ENCODE measurements around the gene NPTX1.

Gene NPTX1

DNA sequence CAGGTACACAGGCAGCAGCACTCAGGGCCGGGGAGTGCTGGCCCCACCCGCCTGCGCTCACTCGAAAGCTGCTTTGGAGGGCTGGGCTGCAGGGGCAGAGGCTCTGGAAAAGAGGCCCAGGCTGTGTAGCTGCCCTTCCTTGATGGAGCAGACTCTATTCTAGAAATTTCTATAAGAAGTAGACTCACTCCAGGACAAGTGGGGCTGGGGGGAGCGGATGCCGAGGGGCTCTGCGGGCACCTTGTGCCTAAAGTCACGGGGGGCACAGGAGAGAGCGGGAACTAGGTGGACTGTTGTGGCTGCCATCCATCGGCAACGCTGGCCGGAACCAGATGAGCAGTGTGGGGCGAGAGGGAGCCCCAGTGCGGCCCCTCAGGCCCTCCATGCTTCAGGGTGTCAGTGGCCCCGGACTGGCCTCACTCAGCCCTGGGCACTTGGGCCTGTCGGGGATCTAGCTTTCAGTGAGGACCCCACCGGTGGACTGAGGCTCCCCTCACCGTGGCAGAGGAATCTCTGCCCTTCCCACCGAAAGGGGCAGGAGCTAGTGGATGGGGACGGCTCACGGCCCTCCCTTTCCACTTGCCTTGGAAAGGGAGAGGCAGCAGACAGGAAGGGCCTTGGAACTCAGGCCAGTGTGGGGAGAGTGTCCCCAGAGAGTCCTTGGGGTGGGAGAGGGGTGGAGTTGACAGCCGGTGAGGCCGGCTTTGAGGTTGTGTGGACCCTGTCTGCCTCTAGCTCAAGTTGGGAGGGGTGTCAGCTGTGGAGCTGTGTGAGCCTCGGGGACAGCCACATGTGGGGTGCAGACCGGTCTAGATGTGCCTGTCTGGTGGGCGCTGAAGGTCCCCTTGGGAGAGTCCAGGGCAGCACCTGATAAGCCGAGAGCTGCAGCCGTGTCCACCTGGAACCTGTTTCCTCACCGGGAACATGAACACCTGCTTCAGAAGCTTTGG lies 44.9 kb downstream of the NPTX1 start:
- peaks cover 0 to 4% of the 10 kb centered on the region in 2 donors for H3K9me3 Mint-ChIP-seq
- DNase-seq (no peak), ATAC-seq (replicated peaks) (no peak)
- H3K36me3 Mint-ChIP-seq, result peaks cover 5 to 14% of the 10 kb centered on the region in 2 donors
- no peak overlapping the region for H3K4me3 Mint-ChIP-seq
- no peaks in the 10 kb centered on the region for H3K27me3 Mint-ChIP-seq
- H3K4me1 Mint-ChIP-seq, result peaks cover 5 to 9% of the 10 kb centered on the region in 2 donors
- peak overlapping the region; percentile 25 for H3K27ac Mint-ChIP-seq

DNA sequence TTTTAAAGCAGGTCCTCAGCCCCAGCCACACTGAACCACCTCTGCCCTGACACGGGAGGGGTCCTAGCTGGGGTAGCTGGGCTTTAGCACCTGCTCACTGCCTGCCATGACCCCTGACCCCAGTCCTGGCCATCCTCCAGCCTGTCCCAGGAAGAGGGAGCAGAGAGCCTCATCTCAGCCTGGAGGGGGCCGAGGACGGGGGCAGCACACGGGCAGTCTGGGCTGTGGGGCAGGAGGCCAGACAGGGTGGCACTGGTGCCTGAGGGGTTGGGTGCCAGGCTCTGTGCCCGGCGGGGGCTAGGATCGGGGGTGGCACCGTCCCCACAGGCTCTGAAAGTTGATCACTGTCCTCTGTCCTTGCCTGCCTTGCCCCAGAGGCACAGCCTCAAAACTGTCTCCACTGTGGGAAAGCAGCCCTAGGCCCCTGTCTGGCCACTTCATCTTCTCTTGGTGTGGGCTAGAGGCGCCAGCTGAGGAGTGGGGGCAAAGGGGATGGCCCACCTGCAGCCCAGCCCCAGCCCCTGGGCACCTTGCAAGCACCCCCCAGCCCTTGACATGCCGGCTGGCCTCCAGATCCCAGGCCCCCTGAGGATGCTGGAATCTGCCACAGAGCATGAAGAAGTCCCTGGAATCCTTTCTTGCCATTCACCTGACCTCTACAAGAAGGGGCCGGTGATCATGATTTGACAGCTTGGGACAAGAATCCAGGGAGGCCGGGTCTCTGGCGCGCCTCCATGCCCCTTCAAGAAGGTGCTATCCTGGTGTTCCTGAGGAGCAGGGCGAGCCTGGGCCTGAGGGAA lies 45.8 kb downstream of the NPTX1 start:
- Mint-ChIP-seq H3K27ac (no peak overlapping the region), H3K4me3 (no peak overlapping the region), H3K36me3 (peaks cover 1 to 8% of the 10 kb centered on the region in 2 donors), H3K9me3 (no peaks in the 10 kb centered on the region), H3K27me3 (no peaks in the 10 kb centered on the region), H3K4me1 (peaks cover 10 to 17% of the 10 kb centered on the region in 2 donors)
- DNase-seq (no peak), ATAC-seq (replicated peaks) (no peak)

DNA sequence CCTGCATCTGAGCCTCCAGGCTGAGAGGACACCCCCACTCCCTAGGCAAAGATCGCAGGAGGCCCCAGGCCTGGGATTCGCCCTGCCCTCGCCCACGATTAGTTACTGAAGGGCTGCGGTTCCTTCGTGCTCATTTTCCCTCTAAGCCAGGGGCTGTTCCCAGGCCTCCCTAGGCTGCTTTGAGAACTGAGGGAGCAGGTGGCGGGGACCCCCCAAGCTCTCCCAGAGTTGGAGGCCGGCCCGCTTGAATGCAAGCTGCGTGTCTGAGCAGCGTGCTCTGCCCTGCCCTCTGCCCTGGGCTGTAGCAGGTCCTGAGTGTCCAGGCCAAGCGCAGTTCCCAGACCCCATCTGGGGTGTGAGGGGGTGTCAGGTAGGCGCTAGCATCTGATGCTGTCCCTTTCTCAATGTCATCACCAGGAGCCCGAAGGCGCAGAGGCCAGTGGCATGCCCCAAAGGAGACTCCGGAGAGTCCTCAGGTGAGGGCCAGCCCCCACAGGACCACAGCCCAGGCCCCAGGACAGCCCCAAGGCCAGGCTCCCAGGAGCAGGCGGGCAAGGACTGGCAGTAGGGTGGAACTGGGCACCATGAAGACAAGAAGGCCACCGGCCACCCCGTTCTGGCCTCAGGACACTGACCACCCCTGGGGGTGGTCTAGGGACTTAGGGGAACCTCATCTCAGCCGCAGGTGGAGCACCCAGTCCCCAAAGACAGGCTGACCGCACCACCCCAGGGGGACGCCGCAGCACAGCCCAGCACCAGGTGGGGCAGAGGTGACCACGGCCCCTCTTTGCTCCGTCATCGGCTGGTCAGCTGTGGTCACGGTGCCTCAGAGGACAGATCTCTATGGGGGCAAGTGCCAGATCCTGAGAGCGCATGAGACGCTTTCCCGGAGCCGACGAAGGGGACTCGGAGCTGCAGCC lies 46.8 kb downstream of the NPTX1 start:
- H3K27ac Mint-ChIP-seq, result no peak overlapping the region
- no peaks in the 10 kb centered on the region for H3K27me3 Mint-ChIP-seq
- ATAC-seq (replicated peaks), result no peak
- no peak for DNase-seq
- peaks cover 18 to 28% of the 10 kb centered on the region in 2 donors for H3K4me1 Mint-ChIP-seq
- H3K36me3 Mint-ChIP-seq, result peaks cover 1 to 8% of the 10 kb centered on the region in 2 donors
- H3K9me3 Mint-ChIP-seq, result no peaks in the 10 kb centered on the region
- H3K4me3 Mint-ChIP-seq, result no peak overlapping the region

DNA sequence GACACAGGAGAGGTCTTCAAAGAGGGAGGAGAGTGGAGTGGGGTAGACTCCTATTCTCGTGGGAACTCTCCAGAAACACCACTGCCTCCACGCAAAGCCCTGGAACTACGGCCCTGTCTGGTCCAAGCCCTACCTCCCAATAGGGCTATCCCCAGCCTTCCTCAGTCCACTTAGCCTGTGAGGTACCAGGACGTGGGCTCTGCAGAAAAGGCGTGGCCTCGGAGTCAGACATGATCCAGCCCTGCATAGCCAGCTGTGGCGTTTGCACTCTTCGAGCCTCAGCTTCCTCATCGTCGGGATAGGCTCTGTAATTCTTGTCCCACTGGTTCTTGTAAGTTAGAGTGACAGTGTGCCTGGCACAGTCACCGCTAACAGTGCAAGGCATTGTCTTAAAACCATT lies 47.6 kb downstream of the NPTX1 start:
- Mint-ChIP-seq H3K27me3 (no peaks in the 10 kb centered on the region), H3K4me3 (no peak overlapping the region), H3K27ac (no peak overlapping the region), H3K9me3 (no peaks in the 10 kb centered on the region), H3K36me3 (peaks cover 4 to 8% of the 10 kb centered on the region in 2 donors), H3K4me1 (peaks cover 22 to 36% of the 10 kb centered on the region in 2 donors)
- ATAC-seq (replicated peaks), result no peak
- DNase-seq, result no peak

DNA sequence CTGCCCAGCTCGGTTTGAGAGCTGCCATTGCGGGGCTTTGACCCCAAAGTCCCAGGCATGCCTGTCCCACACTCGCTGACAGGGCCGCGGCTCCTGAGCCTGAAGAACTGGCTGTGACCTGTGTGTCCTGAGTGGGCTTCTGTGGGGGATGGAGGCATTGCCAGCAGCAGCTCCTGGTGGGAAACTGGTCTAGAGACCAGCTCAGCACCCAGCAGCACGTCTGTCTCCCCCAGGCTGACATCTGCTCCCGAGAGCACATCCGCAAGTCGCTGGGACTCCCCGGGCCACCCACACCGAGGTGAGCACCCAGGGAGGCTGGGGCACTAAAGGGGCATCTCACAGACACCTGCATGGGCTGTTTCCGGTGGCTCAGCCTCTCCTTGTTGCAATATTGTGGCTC lies 48.0 kb downstream of the NPTX1 start:
- Mint-ChIP-seq H3K27me3 (no peaks in the 10 kb centered on the region), H3K4me3 (no peak overlapping the region), H3K9me3 (no peaks in the 10 kb centered on the region), H3K27ac (no peak overlapping the region), H3K4me1 (peaks cover 24 to 39% of the 10 kb centered on the region in 2 donors), H3K36me3 (peaks cover 4 to 8% of the 10 kb centered on the region in 2 donors)
- ATAC-seq (replicated peaks) (no peak), DNase-seq (no peak)

DNA sequence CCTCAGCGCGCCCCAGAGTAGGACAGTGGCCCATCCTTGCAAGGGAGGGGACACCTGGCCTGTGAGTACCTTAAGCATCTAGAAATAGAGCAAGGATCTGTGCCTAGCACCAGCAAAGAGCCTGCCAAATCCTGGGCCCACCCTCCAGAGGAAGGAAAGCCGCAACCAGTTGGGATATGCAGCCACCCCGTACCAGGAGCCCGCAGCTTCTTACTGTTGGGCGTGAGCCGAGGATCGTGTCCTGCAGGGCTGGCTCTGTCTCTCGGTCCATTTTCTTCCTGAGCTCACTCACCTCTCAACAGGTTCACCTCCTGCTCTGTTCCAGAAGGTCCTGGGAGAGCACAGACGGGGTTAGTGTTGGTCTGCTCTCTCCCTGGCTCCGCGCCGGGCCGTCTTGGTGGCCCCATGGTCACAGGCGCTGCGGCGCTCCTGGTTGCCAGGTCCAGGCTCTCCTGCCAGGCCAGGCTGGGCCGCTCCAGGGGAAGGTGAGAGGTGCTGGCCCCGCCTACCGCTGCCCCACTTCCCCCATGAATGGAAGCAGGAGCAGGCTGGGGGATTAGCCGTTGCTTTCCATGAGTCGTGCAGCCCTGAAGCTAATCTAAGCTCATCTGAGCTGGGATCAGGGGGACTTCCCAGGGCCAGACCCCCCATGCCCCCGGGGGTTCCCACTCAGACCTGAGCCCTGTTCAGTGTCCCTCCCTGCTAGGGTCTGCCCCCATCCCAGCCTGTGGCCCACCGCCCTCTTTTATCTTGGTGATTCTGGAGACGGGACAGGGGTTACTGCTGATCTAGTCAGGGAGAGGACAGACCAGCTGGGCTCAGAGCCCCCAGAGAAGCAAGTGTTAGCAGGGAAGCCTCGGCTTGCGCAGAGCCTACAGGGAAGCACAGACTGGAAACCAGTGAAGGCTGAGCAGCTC lies 48.8 kb downstream of the NPTX1 start:
- no peak for DNase-seq
- H3K27ac Mint-ChIP-seq, result no peak overlapping the region
- peaks cover 7 to 8% of the 10 kb centered on the region in 2 donors for H3K36me3 Mint-ChIP-seq
- no peaks in the 10 kb centered on the region for H3K27me3 Mint-ChIP-seq
- peaks cover 27 to 39% of the 10 kb centered on the region in 2 donors for H3K4me1 Mint-ChIP-seq
- H3K4me3 Mint-ChIP-seq, result no peak overlapping the region
- H3K9me3 Mint-ChIP-seq, result no peaks in the 10 kb centered on the region
- no peak for ATAC-seq (replicated peaks)

DNA sequence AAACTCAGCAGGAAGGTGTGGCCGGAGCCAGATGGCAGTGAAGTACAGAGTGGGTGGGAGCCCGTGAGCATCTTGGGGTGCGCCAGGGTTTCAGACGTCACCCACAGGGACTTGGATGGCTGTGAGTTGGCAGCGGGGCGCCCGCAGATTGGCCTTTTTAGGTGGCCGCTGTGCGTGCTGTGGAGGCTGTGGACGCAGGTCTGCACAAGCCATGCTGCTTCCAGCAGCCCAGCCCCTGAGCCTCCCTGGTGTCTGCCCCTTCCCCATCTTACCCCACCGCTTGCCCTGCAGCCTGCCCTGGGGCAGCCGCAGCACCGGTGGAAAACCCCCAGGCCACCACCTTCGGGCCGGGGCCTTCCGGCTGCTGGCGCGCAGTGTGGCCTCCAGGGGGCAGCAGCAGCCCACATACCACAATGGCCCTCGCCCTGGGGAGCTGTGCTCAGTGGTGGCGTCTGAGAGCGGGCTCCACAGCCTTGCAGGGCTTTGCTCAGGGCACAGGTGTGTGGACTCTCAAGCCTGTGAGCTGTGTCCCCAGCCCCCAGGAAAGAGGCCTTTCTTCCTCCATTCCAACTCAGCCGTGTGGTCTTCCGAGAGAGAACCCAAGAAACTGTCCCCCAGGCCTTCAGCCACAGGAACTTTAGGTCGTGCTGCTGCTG lies 49.6 kb downstream of the NPTX1 start:
- Mint-ChIP-seq H3K9me3 (no peaks in the 10 kb centered on the region), H3K27me3 (no peaks in the 10 kb centered on the region), H3K4me3 (no peak overlapping the region), H3K36me3 (peaks cover 7 to 8% of the 10 kb centered on the region in 2 donors), H3K4me1 (peaks cover 29 to 39% of the 10 kb centered on the region in 2 donors), H3K27ac (peak overlapping the region; percentile 84)
- ATAC-seq (replicated peaks) (peak; percentile 97), DNase-seq (peak; percentile 82)

DNA sequence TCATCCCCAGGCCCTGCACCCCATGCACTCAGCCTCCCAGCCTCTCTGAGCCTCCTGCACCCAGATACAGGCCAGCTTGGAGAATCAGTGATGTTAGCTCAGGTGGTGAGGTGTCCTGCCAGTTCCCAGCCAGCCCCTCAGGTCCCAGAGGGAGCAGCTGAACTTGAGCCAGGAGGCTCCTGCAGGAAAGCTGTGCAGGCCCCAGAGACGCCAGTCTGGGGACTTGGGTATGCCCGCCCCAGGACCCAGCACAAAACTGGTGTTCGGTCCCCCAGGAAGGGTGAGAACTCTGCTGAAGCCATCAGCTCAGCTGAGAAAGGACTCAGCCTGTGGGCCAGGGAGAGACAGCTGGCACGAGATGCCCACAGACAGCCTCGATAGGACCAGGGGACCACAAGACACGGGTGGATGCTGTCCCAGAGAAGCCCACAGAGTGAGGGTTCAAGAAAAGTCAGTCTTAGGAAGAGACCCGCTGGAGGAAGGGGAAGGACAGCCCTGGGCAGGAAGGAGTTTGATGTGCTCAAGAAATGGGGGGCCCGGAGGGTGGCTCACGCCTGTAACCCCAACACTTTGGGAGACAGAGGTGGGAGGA lies 50.5 kb downstream of the NPTX1 start:
- no peaks in the 10 kb centered on the region for H3K27me3 Mint-ChIP-seq
- H3K9me3 Mint-ChIP-seq, result no peaks in the 10 kb centered on the region
- H3K4me1 Mint-ChIP-seq, result peaks cover 29 to 39% of the 10 kb centered on the region in 2 donors
- no peak for DNase-seq
- peaks cover 7 to 8% of the 10 kb centered on the region in 2 donors for H3K36me3 Mint-ChIP-seq
- no peak for ATAC-seq (replicated peaks)
- H3K4me3 Mint-ChIP-seq, result no peak overlapping the region
- H3K27ac Mint-ChIP-seq, result no peak overlapping the region

DNA sequence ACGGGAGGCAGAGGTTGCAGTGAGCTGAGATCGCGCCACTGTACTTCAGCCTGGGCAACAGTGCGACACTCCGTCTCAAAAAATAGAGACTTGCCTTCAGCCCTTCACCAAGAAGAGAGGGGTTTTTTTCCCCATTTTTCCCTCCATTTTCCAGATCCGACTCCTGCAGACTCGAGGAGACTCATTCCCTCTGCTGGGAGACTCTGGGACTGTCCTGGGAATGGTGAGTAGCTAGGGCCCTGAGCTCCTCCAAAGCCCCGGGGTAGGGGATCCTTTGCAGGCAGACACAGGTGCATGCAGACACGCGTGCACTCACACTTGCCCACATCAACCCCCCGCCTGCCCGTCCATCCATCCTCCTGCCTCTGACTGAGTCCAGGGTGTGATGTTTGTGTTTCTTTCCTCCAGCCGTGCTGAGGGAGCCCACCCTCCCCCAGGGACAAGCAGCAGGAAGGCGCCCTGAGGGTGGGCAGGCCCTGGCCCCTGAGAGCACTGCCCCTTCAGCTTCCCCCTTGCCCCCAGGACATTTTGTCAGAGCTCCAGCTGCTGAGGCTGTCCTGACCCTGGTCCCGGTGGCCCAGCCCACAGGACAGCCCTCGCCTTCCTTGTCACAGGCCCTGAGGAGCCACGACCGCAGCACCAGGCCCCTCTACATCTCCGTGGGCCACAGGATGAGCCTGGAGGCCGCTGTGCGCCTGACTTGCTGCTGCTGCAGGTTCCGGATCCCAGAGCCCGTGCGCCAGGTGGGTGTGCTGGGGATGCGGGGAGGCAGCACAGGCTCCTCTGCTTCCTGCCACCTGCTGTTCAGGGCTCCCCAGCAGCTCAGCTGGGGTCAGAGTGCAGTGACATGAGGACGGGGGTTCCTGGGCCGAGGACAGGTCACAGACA lies 51.3 kb downstream of the NPTX1 start:
- Mint-ChIP-seq H3K9me3 (no peaks in the 10 kb centered on the region), H3K27me3 (no peaks in the 10 kb centered on the region), H3K27ac (peak overlapping the region; percentile 14), H3K4me1 (peaks cover 29 to 39% of the 10 kb centered on the region in 2 donors), H3K4me3 (no peak overlapping the region), H3K36me3 (peaks cover 6 to 7% of the 10 kb centered on the region in 2 donors)
- ATAC-seq (replicated peaks) (no peak), DNase-seq (no peak)

DNA sequence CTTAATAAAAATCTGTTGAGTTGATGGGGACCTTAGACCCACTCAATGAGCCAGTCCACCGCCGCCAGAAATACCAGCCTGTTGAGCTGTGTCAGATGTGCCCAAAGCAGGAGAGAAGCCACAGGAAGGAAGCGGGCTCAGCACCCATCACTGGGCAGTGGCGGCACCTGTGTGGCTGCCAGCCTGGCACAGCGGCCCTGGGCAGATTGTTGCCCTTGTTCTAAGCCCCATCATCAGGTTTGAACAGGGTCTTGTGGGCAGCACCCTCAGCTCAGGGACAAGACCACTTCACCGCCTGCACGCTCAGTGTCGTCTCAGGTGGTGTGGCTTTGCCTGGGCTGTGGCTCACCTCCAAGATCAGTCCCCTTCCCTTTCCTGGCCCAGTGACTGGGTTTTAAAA lies 52.1 kb downstream of the NPTX1 start:
- Mint-ChIP-seq H3K27me3 (no peaks in the 10 kb centered on the region), H3K4me3 (no peak overlapping the region), H3K9me3 (no peaks in the 10 kb centered on the region), H3K36me3 (peaks cover 13 to 14% of the 10 kb centered on the region in 2 donors), H3K27ac (no peak overlapping the region), H3K4me1 (peaks cover 30 to 39% of the 10 kb centered on the region in 2 donors)
- DNase-seq (no peak), ATAC-seq (replicated peaks) (peak; percentile 18 to 21)

DNA sequence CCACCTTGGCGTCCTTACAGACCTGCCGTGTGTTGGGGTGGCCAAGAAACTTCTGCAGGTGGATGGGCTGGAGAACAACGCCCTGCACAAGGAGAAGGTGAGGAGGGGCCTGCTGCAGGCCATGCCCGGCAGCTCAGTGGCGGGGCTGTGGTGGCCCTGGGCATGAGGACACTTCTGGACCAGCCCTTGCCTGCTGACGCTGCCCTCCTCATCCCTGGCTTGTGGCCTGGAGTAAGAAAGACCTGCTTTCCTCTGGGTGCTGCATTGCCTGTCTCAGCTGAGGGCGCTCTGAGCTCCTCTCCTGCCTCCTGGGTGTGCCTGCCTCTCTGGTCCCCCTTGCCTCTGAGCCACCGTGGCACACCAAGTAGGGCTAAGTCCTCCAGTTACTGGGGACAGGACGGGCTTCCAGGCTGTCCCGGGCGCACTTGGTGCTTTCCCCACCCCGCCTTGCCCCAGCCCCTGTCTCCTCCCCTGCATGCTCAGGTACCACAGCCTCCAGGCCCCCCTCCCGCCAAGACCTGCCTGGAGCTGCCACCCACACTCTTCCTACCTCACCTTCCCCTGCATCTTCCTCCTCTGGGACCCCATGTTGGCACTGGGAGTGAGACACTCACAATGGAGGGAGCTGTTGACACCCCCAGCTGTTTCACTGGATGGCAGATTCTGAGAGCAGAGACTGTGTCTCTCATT lies 52.7 kb downstream of the NPTX1 start:
- ATAC-seq (replicated peaks), result no peak
- Mint-ChIP-seq H3K4me1 (peaks cover 30 to 39% of the 10 kb centered on the region in 2 donors), H3K36me3 (peaks cover 15 to 16% of the 10 kb centered on the region in 2 donors), H3K27me3 (no peaks in the 10 kb centered on the region), H3K27ac (no peak overlapping the region), H3K4me3 (peak overlapping the region in 1 of 2 donors; percentile 46), H3K9me3 (no peaks in the 10 kb centered on the region)
- no peak for DNase-seq

Measured in stimulated activated naive B cell treated with anti-CD40 and anti-IgM and Interleukin-4, amounts not matched to agents 10 μg/mL and 1 μg/mL and 100 μg/mL, for 72 hours (primary cell).